GOT3 (cell line): Measurements from ENCODE around the gene TPX2.
"Not testable (repeated sequence)": the region's sequence is repeated elsewhere in the genome, so short reads cannot be mapped to it uniquely, and the experiment has no call there.

Experiments
- DNase-seq: peaks from one replicate; lab custom pipeline; 2025; ENCODE audit warnings: mixed read lengths; lab: John Stamatoyannopoulos, UW

The TPX2 gene

GRCh38 chr20:31764641-31765305 is 25.7 kb downstream of the TPX2 start:
- DNase-seq: no peak

- DNase-seq: no peak
Observed at GRCh38 chr20:31767805-31768204, 28.7 kb downstream of the TPX2 start.

GRCh38 chr20:31769681-31770080 is 30.6 kb downstream of the TPX2 start:
- no peak for DNase-seq

- no peak for DNase-seq
Observed at GRCh38 chr20:31770243-31770642, 31.2 kb downstream of the TPX2 start.

- no peak for DNase-seq
Observed at GRCh38 chr20:31774408-31774807, 35.3 kb downstream of the TPX2 start.

GRCh38 chr20:31780839-31781238 is 41.7 kb downstream of the TPX2 start:
- no peak for DNase-seq

- no peak for DNase-seq
Observed at GRCh38 chr20:31781945-31782344, 42.9 kb downstream of the TPX2 start.

- DNase-seq: no peak
Observed at GRCh38 chr20:31784354-31785044, 45.4 kb downstream of the TPX2 start.

GRCh38 chr20:31785089-31785488 is 46.0 kb downstream of the TPX2 start:
- no peak for DNase-seq

GRCh38 chr20:31788578-31788977 is 49.5 kb downstream of the TPX2 start:
- DNase-seq: no peak

- no peak for DNase-seq
Observed at GRCh38 chr20:31790401-31790800, 51.3 kb downstream of the TPX2 start.

GRCh38 chr20:31797364-31797763 is 58.3 kb downstream of the TPX2 start:
- DNase-seq: no peak

- DNase-seq: no peak
Observed at GRCh38 chr20:31801508-31801907, 62.4 kb downstream of the TPX2 start.

GRCh38 chr20:31803552-31804291 is 64.6 kb downstream of the TPX2 start:
- no peak for DNase-seq

- DNase-seq: no peak
Observed at GRCh38 chr20:31806564-31807355, 67.7 kb downstream of the TPX2 start.

- no peak for DNase-seq
Observed at GRCh38 chr20:31808481-31808880, 69.4 kb downstream of the TPX2 start.

GRCh38 chr20:31809661-31810060 is 70.6 kb downstream of the TPX2 start:
- no peak for DNase-seq

GRCh38 chr20:31811198-31811597 is 72.1 kb downstream of the TPX2 start:
- DNase-seq: no peak

GRCh38 chr20:31811796-31812728 is 73.0 kb downstream of the TPX2 start:
- no peak for DNase-seq

GRCh38 chr20:31813611-31814010 is 74.5 kb downstream of the TPX2 start:
- no peak for DNase-seq

GRCh38 chr20:31814142-31814541 is 75.1 kb downstream of the TPX2 start:
- DNase-seq: not testable (repeated sequence)
